ENCODE measurements around the gene BCL7B.

- TF ChIP-seq, protein P1, sequence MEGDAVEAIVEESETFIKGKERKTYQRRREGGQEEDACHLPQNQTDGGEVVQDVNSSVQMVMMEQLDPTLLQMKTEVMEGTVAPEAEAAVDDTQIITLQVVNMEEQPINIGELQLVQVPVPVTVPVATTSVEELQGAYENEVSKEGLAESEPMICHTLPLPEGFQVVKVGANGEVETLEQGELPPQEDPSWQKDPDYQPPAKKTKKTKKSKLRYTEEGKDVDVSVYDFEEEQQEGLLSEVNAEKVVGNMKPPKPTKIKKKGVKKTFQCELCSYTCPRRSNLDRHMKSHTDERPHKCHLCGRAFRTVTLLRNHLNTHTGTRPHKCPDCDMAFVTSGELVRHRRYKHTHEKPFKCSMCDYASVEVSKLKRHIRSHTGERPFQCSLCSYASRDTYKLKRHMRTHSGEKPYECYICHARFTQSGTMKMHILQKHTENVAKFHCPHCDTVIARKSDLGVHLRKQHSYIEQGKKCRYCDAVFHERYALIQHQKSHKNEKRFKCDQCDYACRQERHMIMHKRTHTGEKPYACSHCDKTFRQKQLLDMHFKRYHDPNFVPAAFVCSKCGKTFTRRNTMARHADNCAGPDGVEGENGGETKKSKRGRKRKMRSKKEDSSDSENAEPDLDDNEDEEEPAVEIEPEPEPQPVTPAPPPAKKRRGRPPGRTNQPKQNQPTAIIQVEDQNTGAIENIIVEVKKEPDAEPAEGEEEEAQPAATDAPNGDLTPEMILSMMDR (IDR thresholded peaks at IDR 0.05) = no peak
- TF ChIP-seq POLR2A (IDR thresholded peaks at IDR 0.05) (no peak), POLR2AphosphoS5 (IDR thresholded peaks at IDR 0.05) (peak in 3 of 4 donors; percentile 41 to 84 (median 78))
These were observed at the start of gene BCL7B for GRCh38 chr7:73557397-73558257.

All from sigmoid colon (tissue), 4 donors.